GM18873 (cell line): ENCODE measurements around the gene AADACL4.

Experiments used
- ATAC-seq: cut with Tn5 transposase; IDR thresholded peaks from one replicate; pipeline ENCODE4 v1.9.1; 2021; ENCODE audit warnings: mild to moderate bottlenecking, moderate library complexity, moderate number of reproducible peaks; ENCODE audit not compliant: unreplicated experiment, low FRiP score

Gene AADACL4

GRCh38 chr1:12643785-12644184, at the start of gene AADACL4:
TSS of gene AADACL4 (plus strand) at chr1:12644085. CDS start at chr1:12644547, 462 bp downstream.
- ATAC-seq, result no peak

GRCh38 chr1:12594490-12594889, 49.4 kb upstream of the AADACL4 start:
- ATAC-seq, result no peak

GRCh38 chr1:12594966-12595756, 48.7 kb upstream of the AADACL4 start:
- ATAC-seq, result no peak

- ATAC-seq, result no peak
Measured at GRCh38 chr1:12595757-12596006, 48.2 kb upstream of the AADACL4 start.

GRCh38 chr1:12596007-12596821, 47.7 kb upstream of the AADACL4 start:
- no peak for ATAC-seq

GRCh38 chr1:12597792-12598191, 46.1 kb upstream of the AADACL4 start:
- no peak for ATAC-seq

GRCh38 chr1:12598974-12599373, 44.9 kb upstream of the AADACL4 start:
- ATAC-seq, result no peak

- no peak for ATAC-seq
Measured at GRCh38 chr1:12599657-12600056, 44.2 kb upstream of the AADACL4 start.

GRCh38 chr1:12600335-12600734, 43.5 kb upstream of the AADACL4 start:
- no peak for ATAC-seq

- ATAC-seq, result no peak
Measured at GRCh38 chr1:12600880-12601633, 42.8 kb upstream of the AADACL4 start.

- ATAC-seq, result no peak
Measured at GRCh38 chr1:12601700-12602658, 41.9 kb upstream of the AADACL4 start.

- ATAC-seq, result no peak
Measured at GRCh38 chr1:12602659-12603024, 41.2 kb upstream of the AADACL4 start.

GRCh38 chr1:12603224-12603623, 40.7 kb upstream of the AADACL4 start:
- no peak for ATAC-seq

GRCh38 chr1:12604114-12604874, 39.6 kb upstream of the AADACL4 start:
- ATAC-seq, result no peak

- no peak for ATAC-seq
Measured at GRCh38 chr1:12604986-12605385, 38.9 kb upstream of the AADACL4 start.

- no peak for ATAC-seq
Measured at GRCh38 chr1:12607263-12607662, 36.6 kb upstream of the AADACL4 start.

- ATAC-seq, result no peak
Measured at GRCh38 chr1:12608311-12608957, 35.5 kb upstream of the AADACL4 start.

- ATAC-seq, result no peak
Measured at GRCh38 chr1:12609469-12610003, 34.3 kb upstream of the AADACL4 start.
